Mesothelial cell of epicardium (in vitro differentiated cells): ENCODE data around the gene AURKAIP1. TPM values are rescaled to one million over a fixed set of nuclear protein-coding genes. Genes with fewer than 3 reads are reported as not detected.
A peak's percentile ranks its signal among the peaks of the same experiment; 100 is the strongest.

Experiments
- DNase-seq, 2 experiments: peaks; one replicate each; pipeline ENCODE4 v3.0.0; 2021; ENCODE audit warnings: low spot score in 2 of 2; ENCODE audit not compliant: unreplicated experiment in 2 of 2
- H3K27ac Mint-ChIP-seq: 2 replicates; pipeline ENCODE4 v1.8.0; 2021; ENCODE audit warnings: mixed read lengths
- H3K27me3 Mint-ChIP-seq: 2 replicates; pipeline ENCODE4 v1.8.0; 2021; ENCODE audit warnings: low read depth, mixed read lengths
- H3K36me3 Mint-ChIP-seq: 2 replicates; pipeline ENCODE4 v1.8.0; 2021; ENCODE audit warnings: mixed read lengths
- H3K4me1 Mint-ChIP-seq: 2 replicates; pipeline ENCODE4 v1.8.0; 2021; ENCODE audit warnings: mixed read lengths
- H3K4me3 Mint-ChIP-seq: 2 replicates; pipeline ENCODE4 v1.8.0; 2021; ENCODE audit warnings: mild to moderate bottlenecking, moderate library complexity, mixed read lengths
- H3K9me3 Mint-ChIP-seq: 2 replicates; pipeline ENCODE4 v1.8.0; 2021; ENCODE audit warnings: mixed read lengths
- total RNA-seq: library from RNA; stranded (reverse); gene quantifications from 3 replicates; pipeline ENCODE4 v1.2.1, GENCODE V29; 2021
- TF ChIP-seq, protein P1 (sequence below): fragments of 200-600 bp; sonication (generic); IDR thresholded peaks from one replicate; pipeline ENCODE4 v1.5.0; 2021; ENCODE audit warnings: antibody characterized with exemption; ENCODE audit not compliant: unreplicated experiment

AURKAIP1 gene
- total RNA-seq, 1 donor from 2014 or later = 75.5 TPM

DNA sequence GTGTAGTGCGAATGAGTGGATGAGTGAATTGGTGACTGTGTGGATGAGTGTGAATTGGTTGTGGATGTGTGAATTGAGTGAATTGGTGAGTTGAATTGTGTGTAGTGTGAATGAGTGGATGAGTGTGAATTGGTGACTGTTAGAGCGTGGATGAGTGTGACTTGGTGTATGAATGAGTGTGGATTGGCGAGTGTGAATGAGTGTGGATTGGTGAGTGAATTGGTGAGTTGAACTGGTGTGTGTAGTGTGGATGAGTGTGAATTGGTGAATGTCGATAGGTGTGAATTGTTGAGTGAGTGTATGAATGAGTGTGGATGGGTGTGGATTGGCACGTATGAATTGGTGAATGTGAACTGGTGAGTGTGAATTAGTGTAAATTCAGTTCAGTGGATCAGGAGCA, 7.7 kb downstream of the AURKAIP1 start:
- Mint-ChIP-seq H3K4me3 (no peak overlapping the region), H3K4me1 (peaks cover 2% of the 10 kb centered on the region), H3K27me3 (no peaks in the 10 kb centered on the region), H3K27ac (no peak overlapping the region), H3K9me3 (no peaks in the 10 kb centered on the region), H3K36me3 (no peaks in the 10 kb centered on the region)
- TF ChIP-seq, protein P1, sequence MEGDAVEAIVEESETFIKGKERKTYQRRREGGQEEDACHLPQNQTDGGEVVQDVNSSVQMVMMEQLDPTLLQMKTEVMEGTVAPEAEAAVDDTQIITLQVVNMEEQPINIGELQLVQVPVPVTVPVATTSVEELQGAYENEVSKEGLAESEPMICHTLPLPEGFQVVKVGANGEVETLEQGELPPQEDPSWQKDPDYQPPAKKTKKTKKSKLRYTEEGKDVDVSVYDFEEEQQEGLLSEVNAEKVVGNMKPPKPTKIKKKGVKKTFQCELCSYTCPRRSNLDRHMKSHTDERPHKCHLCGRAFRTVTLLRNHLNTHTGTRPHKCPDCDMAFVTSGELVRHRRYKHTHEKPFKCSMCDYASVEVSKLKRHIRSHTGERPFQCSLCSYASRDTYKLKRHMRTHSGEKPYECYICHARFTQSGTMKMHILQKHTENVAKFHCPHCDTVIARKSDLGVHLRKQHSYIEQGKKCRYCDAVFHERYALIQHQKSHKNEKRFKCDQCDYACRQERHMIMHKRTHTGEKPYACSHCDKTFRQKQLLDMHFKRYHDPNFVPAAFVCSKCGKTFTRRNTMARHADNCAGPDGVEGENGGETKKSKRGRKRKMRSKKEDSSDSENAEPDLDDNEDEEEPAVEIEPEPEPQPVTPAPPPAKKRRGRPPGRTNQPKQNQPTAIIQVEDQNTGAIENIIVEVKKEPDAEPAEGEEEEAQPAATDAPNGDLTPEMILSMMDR = no peak
- no peak for DNase-seq

GRCh38 chr1:1366699-1367066, 8.3 kb downstream of the AURKAIP1 start:
- H3K27ac Mint-ChIP-seq = no peak overlapping the region
- TF ChIP-seq, protein P1 = no peak
- H3K36me3 Mint-ChIP-seq = no peaks in the 10 kb centered on the region
- no peaks in the 10 kb centered on the region for H3K9me3 Mint-ChIP-seq
- DNase-seq = no peak
- no peak overlapping the region for H3K4me3 Mint-ChIP-seq
- peaks cover 6% of the 10 kb centered on the region for H3K4me1 Mint-ChIP-seq
- H3K27me3 Mint-ChIP-seq = no peaks in the 10 kb centered on the region

DNA sequence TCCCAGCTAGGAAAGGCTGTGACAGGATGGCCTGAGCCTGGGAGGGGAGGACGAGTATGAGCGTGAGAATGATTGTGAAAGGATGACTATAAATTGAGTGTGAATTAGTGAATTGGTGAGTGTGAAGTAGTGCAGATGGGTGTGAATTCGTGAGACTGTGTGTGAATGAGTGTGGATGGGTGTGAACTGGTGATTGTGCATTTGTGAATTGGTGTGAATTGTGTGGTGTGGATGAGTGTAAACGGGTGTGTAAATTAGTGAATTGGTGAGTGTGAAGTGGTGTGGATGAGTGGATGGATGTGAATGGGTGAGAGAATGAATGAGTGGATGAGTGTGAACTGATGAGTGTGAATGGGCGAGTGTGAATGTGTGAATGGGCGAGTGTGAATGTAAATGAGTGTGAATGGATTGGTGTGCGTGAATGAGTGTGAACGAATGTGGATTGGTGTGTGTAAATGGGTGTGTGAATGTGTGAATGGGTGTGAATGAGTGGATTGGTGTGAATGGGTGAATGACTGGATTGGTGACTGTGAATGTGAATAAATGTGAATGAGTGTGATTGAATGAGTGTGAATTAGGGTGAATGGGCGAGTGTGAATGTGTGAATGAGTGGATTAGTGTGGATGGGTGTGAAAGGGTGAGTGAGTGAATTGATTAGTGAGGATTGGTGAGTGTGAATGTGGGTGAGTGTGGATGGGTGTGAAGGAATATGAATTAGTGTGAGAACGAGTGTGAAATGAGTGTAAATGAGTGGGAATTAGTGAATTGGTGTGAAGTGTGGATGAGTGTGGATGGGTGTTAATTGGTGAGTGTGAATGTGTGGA, 8.9 kb downstream of the AURKAIP1 start:
- no peak for DNase-seq
- H3K36me3 Mint-ChIP-seq = no peaks in the 10 kb centered on the region
- H3K4me3 Mint-ChIP-seq = no peak overlapping the region
- H3K9me3 Mint-ChIP-seq = no peaks in the 10 kb centered on the region
- TF ChIP-seq, protein P1 = no peak
- H3K27ac Mint-ChIP-seq = no peak overlapping the region
- H3K27me3 Mint-ChIP-seq = no peaks in the 10 kb centered on the region
- peaks cover 7% of the 10 kb centered on the region for H3K4me1 Mint-ChIP-seq

DNA sequence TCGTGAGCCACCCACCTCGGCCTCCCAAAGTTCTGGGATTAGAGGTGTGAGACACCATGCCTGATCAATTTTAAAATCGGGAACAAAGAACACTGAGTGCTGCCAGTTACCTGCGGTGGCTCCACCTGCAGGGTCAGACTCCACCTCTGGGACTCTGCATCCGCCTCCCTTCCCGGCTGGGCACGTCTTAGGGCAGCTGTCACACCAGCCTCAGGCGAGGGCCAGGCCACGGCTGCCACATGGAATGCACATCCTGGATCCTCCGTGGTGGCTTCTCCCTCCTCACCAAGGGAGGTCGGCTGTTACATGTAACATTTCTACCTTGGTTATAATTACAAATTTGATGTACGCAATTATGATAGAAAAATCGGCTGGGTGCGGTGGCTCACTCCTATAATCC, 10.7 kb downstream of the AURKAIP1 start:
- Mint-ChIP-seq H3K4me1 (peaks cover 19% of the 10 kb centered on the region), H3K9me3 (no peaks in the 10 kb centered on the region), H3K4me3 (no peak overlapping the region), H3K27ac (no peak overlapping the region), H3K27me3 (no peaks in the 10 kb centered on the region), H3K36me3 (no peaks in the 10 kb centered on the region)
- TF ChIP-seq, protein P1 = no peak
- DNase-seq = no peak

DNA sequence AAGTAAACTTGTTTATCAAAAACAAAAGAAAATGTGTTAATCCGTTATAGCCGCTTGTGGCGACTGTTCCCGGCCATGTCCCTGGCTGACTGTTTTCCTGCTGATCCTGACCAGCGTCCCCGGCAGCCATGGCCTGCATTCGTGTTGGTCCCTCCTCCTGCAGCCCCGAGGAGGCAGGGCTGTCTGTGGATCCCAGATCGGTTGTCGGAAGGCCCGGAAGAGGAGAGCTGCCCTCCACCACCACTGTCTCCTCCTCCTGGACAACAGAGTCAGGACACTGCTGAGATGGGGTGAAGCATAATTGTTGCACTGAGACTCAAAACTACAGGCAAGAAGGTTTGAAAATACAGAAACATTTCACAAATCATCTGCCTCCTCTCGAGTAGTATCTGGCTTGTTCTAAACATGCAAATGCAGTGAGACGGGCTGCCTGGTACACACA, 13.0 kb downstream of the AURKAIP1 start:
- H3K4me3 Mint-ChIP-seq = no peak overlapping the region
- H3K27me3 Mint-ChIP-seq = no peaks in the 10 kb centered on the region

More for the DNA sequence above, 13.0 kb downstream of the AURKAIP1 start:
- Mint-ChIP-seq H3K9me3 (no peaks in the 10 kb centered on the region), H3K27ac (peak overlapping the region; percentile 90), H3K36me3 (no peaks in the 10 kb centered on the region), H3K4me1 (peaks cover 35% of the 10 kb centered on the region)
- TF ChIP-seq, protein P1 = no peak
- no peak for DNase-seq
